K562 treated with DMSO at 1 percent for 12 hours (cell line): Measurements from ENCODE around the gene SPAG9. TPM values are rescaled to one million over a fixed set of nuclear protein-coding genes. Genes with fewer than 3 reads are reported as not detected.

Source experiments
- total RNA-seq: library from RNA; unstranded; fragments of 300-600 nt; gene quantifications from 2 replicates; pipeline ENCODE4 v1.2.3, GENCODE V29; 2022; ENCODE audit not compliant: insufficient read depth

Gene SPAG9
- 12.0 and 65.8 TPM in 2 replicates for total RNA-seq

DNA sequence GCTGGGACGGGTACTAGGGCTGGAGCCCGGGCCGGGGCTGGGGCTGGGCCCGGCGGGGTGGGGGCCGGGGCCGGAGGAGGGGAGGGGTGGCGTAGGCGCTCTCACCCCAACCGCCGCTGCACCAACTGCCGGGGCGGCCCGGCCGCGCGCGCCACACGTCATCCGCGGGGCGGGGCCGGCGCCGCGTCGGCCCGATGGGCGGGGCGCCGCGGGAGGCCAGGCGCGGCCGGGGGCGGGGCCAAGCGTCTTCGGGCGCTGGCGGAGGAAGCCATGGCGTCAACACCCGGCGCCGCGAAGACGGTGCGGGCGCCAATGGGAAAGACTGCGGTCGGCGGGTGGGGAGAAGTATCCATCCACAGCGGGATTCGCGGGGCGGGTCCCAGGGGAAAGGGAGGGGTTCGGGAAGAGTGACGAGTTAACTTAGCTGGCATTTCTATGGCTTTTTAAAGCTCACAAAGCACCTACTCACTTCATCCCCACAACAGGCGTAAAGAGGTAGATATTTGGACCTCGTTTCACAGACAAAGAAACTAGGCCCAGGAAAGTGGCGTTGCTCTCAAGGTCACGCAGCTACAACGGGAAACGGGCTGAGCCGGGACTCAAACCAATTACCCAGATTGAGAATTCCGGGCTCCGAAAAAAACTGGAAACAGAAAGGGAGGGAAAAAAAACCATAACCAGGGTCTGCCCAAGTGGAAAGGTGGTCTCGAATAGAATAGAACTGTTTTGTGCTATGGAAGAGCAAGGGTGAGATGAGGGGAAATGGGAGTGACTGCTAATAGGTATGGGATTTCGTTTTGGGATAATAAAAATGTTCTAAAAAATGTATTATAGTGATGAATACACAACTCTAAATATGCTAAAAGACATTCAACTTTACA, at the start of gene SPAG9:
Gene SPAG9, minus strand, starts transcription at position 130 of the 881 bp plus-strand sequence. CDS start 212 bp downstream, outside the sequence.

GRCh38 chr17:51166198-51166986, 45.7 kb upstream of the SPAG9 start, which contains the start of gene NME2:
Gene NME2, plus strand, starts transcription at chr17:51166411. Its CDS starts 420 bp downstream, at chr17:51166831.

GRCh38 chr17:51153210-51154072, 32.8 kb upstream of the SPAG9 start, which contains the start of gene NME1:
Gene NME1, plus strand, starts transcription at chr17:51153559. Its CDS starts 2,096 bp downstream, at chr17:51155655.

Other genes with a start within 250 kb of the SPAG9 start
- gene NME1, start 32.7 kb upstream of the SPAG9 start, total RNA-seq = 62.9 and 81.2 TPM in 2 replicates
- gene NME2, start 45.5 kb upstream of the SPAG9 start, total RNA-seq = 823 and 1,166 TPM in 2 replicates
- 4.1 and 8.8 TPM in 2 replicates for gene MBTD1, start 139.2 kb upstream of the SPAG9 start, total RNA-seq
- gene UTP18, start 139.7 kb upstream of the SPAG9 start, total RNA-seq = 42.3 and 53.9 TPM in 2 replicates